ENCODE results near the gene FBXW8.

The FBXW8 gene

GRCh38 chr12:117034701-117035151 is 124.0 kb downstream of the FBXW8 start:
- no peak for DNase-seq (ENCODE audit: insufficient read length, low spot score)
- FAIRE-seq, result no peak

- FAIRE-seq, result no peak
Measured at GRCh38 chr12:117035287-117035686, 124.5 kb downstream of the FBXW8 start.

GRCh38 chr12:117036046-117036445 is 125.3 kb downstream of the FBXW8 start:
- DNase-seq (ENCODE audit: insufficient read length, low spot score) (no peak), FAIRE-seq (no peak)

More at GRCh38 chr12:117035287-117035686, 124.5 kb downstream of the FBXW8 start:
- no peak for DNase-seq (ENCODE audit: insufficient read length, low spot score)

- no peak for DNase-seq (ENCODE audit: insufficient read length, low spot score)
Measured at GRCh38 chr12:117036547-117036946, 125.8 kb downstream of the FBXW8 start.

GRCh38 chr12:117037289-117038022 is 126.7 kb downstream of the FBXW8 start:
- FAIRE-seq, result no peak
- DNase-seq (ENCODE audit: insufficient read length, low spot score), result no peak

More at GRCh38 chr12:117036547-117036946, 125.8 kb downstream of the FBXW8 start:
- FAIRE-seq, result no peak

- FAIRE-seq (no peak), DNase-seq (ENCODE audit: insufficient read length, low spot score) (no peak)
Measured at GRCh38 chr12:117038023-117038680, 127.4 kb downstream of the FBXW8 start.

GRCh38 chr12:117038919-117039318 is 128.2 kb downstream of the FBXW8 start:
- FAIRE-seq (no peak), DNase-seq (ENCODE audit: insufficient read length, low spot score) (no peak)

- DNase-seq (ENCODE audit: insufficient read length, low spot score) (no peak), FAIRE-seq (no peak)
Measured at GRCh38 chr12:117039891-117040309, 129.2 kb downstream of the FBXW8 start.

- DNase-seq (ENCODE audit: insufficient read length, low spot score), result no peak
- no peak for FAIRE-seq
Measured at GRCh38 chr12:117040496-117040895, 129.7 kb downstream of the FBXW8 start.

- FAIRE-seq, result no peak
Measured at GRCh38 chr12:117041798-117042170, 131.0 kb downstream of the FBXW8 start.

GRCh38 chr12:117042171-117042842 is 131.6 kb downstream of the FBXW8 start:
- peak; percentile 32 for DNase-seq (ENCODE audit: insufficient read length, low spot score)
- FAIRE-seq, result no peak

More at GRCh38 chr12:117041798-117042170, 131.0 kb downstream of the FBXW8 start:
- DNase-seq (ENCODE audit: insufficient read length, low spot score), result no peak

- DNase-seq (ENCODE audit: insufficient read length, low spot score), result no peak
- no peak for FAIRE-seq
Measured at GRCh38 chr12:117042862-117043261, 132.1 kb downstream of the FBXW8 start.

GRCh38 chr12:117044311-117044710 is 133.6 kb downstream of the FBXW8 start:
- FAIRE-seq (no peak), DNase-seq (ENCODE audit: insufficient read length, low spot score) (no peak)

- FAIRE-seq, result no peak
- DNase-seq (ENCODE audit: insufficient read length, low spot score), result no peak
Measured at GRCh38 chr12:117044790-117045159, 134.0 kb downstream of the FBXW8 start.

GRCh38 chr12:117045160-117046010 is 134.6 kb downstream of the FBXW8 start:
- FAIRE-seq (no peak), DNase-seq (ENCODE audit: insufficient read length, low spot score) (no peak)

- FAIRE-seq (no peak), DNase-seq (ENCODE audit: insufficient read length, low spot score) (no peak)
Measured at GRCh38 chr12:117046011-117046369, 135.2 kb downstream of the FBXW8 start.

- DNase-seq (ENCODE audit: insufficient read length, low spot score) (no peak), FAIRE-seq (no peak)
Measured at GRCh38 chr12:117046425-117046824, 135.7 kb downstream of the FBXW8 start.

- FAIRE-seq (no peak), DNase-seq (ENCODE audit: insufficient read length, low spot score) (no peak)
Measured at GRCh38 chr12:117046861-117047530, 136.2 kb downstream of the FBXW8 start.

GRCh38 chr12:117047810-117048584 is 137.2 kb downstream of the FBXW8 start:
- DNase-seq (ENCODE audit: insufficient read length, low spot score) (peak; percentile 27), FAIRE-seq (no peak)

GRCh38 chr12:117048585-117048904 is 137.8 kb downstream of the FBXW8 start:
- DNase-seq (ENCODE audit: insufficient read length, low spot score) (no peak), FAIRE-seq (peak; percentile 36)

Data from HTR-8/SVneo (cell line).